Body of pancreas (tissue), 4 donors: ENCODE data around the gene TBC1D10A. TPM values are rescaled to one million over a fixed set of nuclear protein-coding genes. Genes with fewer than 3 reads are reported as not detected.

Experiments used
- ATAC-seq: fragments of 150-250 bp; one replicate; pipeline ENCODE4 v1.9.1; 2016
- DNase-seq, 4 donors: peaks; one replicate each; pipeline ENCODE4 v3.0.0-alpha.2; 2019
- H3K27ac ChIP-seq, 4 donors: fragments of 200-600 bp; sonication (generic); 1 replicate in 3 of 4; 2 replicates in 1 of 4; pipeline versions ENCODE4 v1.5.1 to v1.6.1; 2016 to 2019; ENCODE audit warnings: mild to moderate bottlenecking in 1 of 4, mixed read lengths in 1 of 4, moderate library complexity in 1 of 4
- H3K27me3 ChIP-seq, 2 donors: fragments of 200-600 bp; sonication (generic); one replicate each; pipeline ENCODE4 v1.6.0; 2016; ENCODE audit warnings: mild to moderate bottlenecking in 1 of 2
- H3K36me3 ChIP-seq, 2 donors: fragments of 200-600 bp; sonication (generic); replicated peaks in 1 of 2; 2 replicates each; pipeline ENCODE4 v1.5.1; 2016; ENCODE audit warnings: low read depth in 2 of 2; ENCODE audit not compliant: insufficient read depth in 1 of 2
- H3K4me1 ChIP-seq: fragments of 200-600 bp; sonication (generic); one replicate; pipeline ENCODE4 v1.6.0; 2016
- H3K4me3 ChIP-seq, 2 donors: fragments of 200-600 bp; sonication (generic); 1 replicate in 1 of 2; 2 replicates in 1 of 2; pipeline ENCODE4 v1.5.1; 2016 to 2019
- H3K9me3 ChIP-seq, 3 donors: fragments of 200-600 bp; sonication (generic); 1 replicate in 2 of 3; 2 replicates in 1 of 3; pipeline ENCODE4 v1.5.1; 2016
- CTCF ChIP-seq, 7 experiments: fragments of 450-650 bp in 4 of 7; fragments of 200-600 bp in 3 of 7; sonication (generic) in 3 of 7; IDR thresholded peaks; one replicate each; pipeline ENCODE4 v1.5.1; 2016 to 2019; ENCODE audit warnings: antibody characterized with exemption in 7 of 7
- POLR2A ChIP-seq, 3 donors: fragments of 450-650 bp; IDR thresholded peaks; one replicate each; pipeline ENCODE4 v1.6.1; 2016; ENCODE audit warnings: antibody characterized with exemption in 3 of 3, mild to moderate bottlenecking in 2 of 3
- WGBS, 2 donors: methylation state at CpG; one replicate each; pipeline ENCODE4 v1.1.5; 2017; 5-methylcytosine and 5-hydroxymethylcytosine counted together
- intact Hi-C: fragments of 100-400 bp; cut with DNase I; formaldehyde crosslinking; loops from one replicate; pipeline ENCODE4 v1.15.1; 2023
- total RNA-seq, 2 donors: library from RNA; depleted of rRNA; stranded (reverse); fragments of >200 nt; gene quantifications; one replicate each; pipeline ENCODE4 v1.1.0, GENCODE V29; 2016

The TBC1D10A gene
- total RNA-seq, 2 donors from 2014 or later, result 4.3 to 15.0 TPM

DNA sequence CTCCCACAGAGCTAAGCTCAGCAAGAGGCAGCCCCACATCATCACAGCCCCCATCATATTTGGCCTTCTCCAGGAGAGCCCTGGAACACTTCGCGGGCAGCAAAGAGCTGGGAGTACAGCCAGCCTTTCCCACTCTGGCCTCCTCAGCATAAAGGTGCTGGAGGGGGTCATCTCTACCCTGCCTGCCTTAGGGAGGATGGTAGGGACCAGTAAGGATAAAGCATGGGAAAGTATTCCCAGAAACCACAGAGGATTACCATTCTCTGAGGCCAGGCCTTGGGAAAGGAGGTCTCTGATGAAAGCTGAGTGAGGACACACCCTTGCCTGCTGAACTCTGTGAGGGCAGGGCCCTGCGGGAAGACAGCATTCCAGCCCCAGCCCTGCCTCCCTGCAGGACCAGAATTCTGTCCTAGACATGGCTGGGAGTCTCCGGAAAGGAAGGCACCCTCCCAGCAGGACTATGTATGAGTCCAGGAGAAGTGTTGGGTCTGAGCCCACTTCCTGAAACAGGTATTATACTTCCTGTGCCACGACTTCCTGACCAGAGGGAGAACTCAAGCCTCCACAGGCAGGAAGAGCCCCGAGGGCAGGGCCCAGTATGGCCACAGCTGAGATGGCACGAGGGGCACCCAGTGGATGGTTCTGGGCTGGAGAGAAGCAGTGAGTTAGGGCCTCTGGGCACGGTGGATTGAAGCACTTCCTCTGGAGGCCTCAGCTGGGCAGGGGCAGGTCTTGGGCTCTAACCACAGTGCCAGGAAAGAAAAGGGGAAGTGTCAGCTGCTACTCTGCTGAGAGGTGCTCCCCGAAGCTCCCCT lies 24.5 kb downstream of the TBC1D10A start:
- TF ChIP-seq POLR2A (IDR thresholded peaks at IDR 0.05), result no peak
- TF ChIP-seq CTCF (IDR thresholded peaks at IDR 0.05), result no peak
- no peaks in the 10 kb centered on the region for H3K27me3 ChIP-seq
- H3K36me3 ChIP-seq, result no peaks in the 10 kb centered on the region
- DNase-seq (peak in 2 of 4 donors; percentile 19 to 67), ATAC-seq (peak; percentile 14)
- 48 to 72% methylated on average over 9 of the region's 9 CpGs for WGBS, 2 donors
- peak overlapping the region; percentile 13 to 79 (median 68) for H3K27ac ChIP-seq
- peaks cover 66% of the 10 kb centered on the region for H3K4me1 ChIP-seq
- H3K9me3 ChIP-seq, result no peaks in the 10 kb centered on the region
- intact Hi-C loops, result no loop called here
- no peak overlapping the region for H3K4me3 ChIP-seq

GRCh38 chr22:30299322-30299721 lies 27.4 kb downstream of the TBC1D10A start:
- intact Hi-C loops, result no loop called here
- ATAC-seq (no peak), DNase-seq (no peak)
- WGBS, 2 donors, result 91 to 92% methylated on average over 10 to 13 of the region's 13 CpGs
- no peak overlapping the region for H3K27ac ChIP-seq
- H3K36me3 ChIP-seq, result peaks cover 0 to 2% of the 10 kb centered on the region in 2 donors
- peaks cover 39% of the 10 kb centered on the region for H3K4me1 ChIP-seq
- no peak for TF ChIP-seq CTCF (IDR thresholded peaks at IDR 0.05)
- no peak for TF ChIP-seq POLR2A (IDR thresholded peaks at IDR 0.05)
- H3K4me3 ChIP-seq, result no peak overlapping the region
- H3K9me3 ChIP-seq, result no peaks in the 10 kb centered on the region
- no peaks in the 10 kb centered on the region for H3K27me3 ChIP-seq

DNA sequence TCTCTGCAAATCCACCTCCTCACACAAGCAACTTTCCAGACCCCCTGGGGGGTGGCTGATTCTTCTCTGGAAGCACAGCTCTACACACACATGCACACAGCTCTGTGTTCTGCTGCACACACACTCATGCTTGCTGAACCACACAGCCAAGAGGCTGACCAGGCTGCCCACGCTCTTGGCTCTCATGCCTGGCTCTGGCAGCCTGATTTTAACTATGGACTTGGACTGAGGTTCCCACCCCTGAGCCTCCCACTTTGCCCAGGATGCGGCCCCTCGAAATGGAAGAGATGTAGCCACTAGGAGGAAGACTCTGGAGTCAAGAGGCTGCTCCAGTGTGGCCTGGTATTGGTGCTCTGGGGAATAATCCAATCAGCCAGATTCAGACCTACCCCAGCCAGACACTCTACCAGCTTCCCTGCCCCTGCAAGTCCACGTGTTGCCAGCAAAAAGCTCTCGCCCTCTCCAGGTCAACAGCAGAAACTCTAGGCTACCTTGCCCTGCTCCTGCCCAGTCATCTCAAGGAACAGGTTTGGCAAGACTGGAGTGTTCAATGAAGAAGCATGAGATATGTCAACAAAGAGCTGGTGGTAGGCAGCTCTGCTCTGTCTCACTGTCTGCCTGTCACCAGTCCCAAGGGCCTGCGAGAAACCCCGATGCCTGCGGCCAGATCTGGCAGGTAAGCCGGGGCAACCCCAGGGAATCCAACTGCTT lies 28.6 kb downstream of the TBC1D10A start:
- no peaks in the 10 kb centered on the region for H3K27me3 ChIP-seq
- DNase-seq, result peak in 2 of 4 donors; percentile 41 to 60
- H3K4me1 ChIP-seq, result peaks cover 27% of the 10 kb centered on the region
- TF ChIP-seq CTCF (IDR thresholded peaks at IDR 0.05), result peak in 1 of 7 experiments; percentile 16
- TF ChIP-seq POLR2A (IDR thresholded peaks at IDR 0.05), result no peak
- no peak overlapping the region for H3K4me3 ChIP-seq
- no peaks in the 10 kb centered on the region for H3K9me3 ChIP-seq
- WGBS, 2 donors, result 68 to 73% methylated on average over 3 to 9 of the region's 9 CpGs
- intact Hi-C loops, result no loop called here
- peak overlapping the region in 3 of 4 donors; percentile 6 to 34 (median 28) for H3K27ac ChIP-seq
- ATAC-seq, result no peak
- peaks cover 0 to 6% of the 10 kb centered on the region in 2 donors for H3K36me3 ChIP-seq

- ATAC-seq (no peak), DNase-seq (no peak)
- Histone ChIP-seq H3K27me3 (no peaks in the 10 kb centered on the region), H3K36me3 (peaks cover 0 to 7% of the 10 kb centered on the region in 2 donors), H3K4me3 (no peak overlapping the region), H3K9me3 (no peaks in the 10 kb centered on the region), H3K4me1 (peaks cover 20% of the 10 kb centered on the region), H3K27ac (no peak overlapping the region)
- 91 to 95% methylated on average over 11 of the region's 11 CpGs for WGBS, 2 donors
- no peak for TF ChIP-seq POLR2A (IDR thresholded peaks at IDR 0.05)
- TF ChIP-seq CTCF (IDR thresholded peaks at IDR 0.05), result no peak
- intact Hi-C loops, result no loop called here
Observed at GRCh38 chr22:30297276-30297990, 29.3 kb downstream of the TBC1D10A start.
